Erythroblast (primary cell): ENCODE data around the gene DYNC2H1.

ENCODE experiments used
- GATA1 ChIP-seq: IDR thresholded peaks from 2 replicates; pipeline ENCODE4 v1.6.1; 2011; ENCODE audit warnings: low read depth, mild to moderate bottlenecking, control low read depth, low read length, moderate library complexity
- POLR2A ChIP-seq: IDR thresholded peaks from 2 replicates; pipeline ENCODE4 v1.6.1; 2011; ENCODE audit warnings: mild to moderate bottlenecking, low read length

DNA sequence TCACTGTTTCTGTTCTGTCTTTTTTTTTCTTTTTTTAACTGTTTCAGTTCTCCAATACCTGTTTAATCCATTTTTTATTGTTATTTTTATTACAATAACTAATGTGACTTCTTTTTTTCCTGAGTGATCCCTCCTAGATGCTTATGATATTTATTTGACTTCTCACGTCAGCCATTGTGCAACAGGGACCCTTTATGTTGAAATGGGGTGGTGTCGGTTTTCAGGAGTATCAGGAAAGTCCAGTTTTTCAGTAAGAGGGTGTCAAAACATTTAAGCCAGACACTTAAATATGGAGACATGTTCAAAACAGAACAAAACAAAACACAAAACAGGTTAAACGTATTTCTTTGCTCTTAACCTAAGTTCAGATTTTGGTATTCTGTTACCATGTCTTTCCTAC, 418.8 kb downstream of the DYNC2H1 start:
- TF ChIP-seq POLR2A (no peak), GATA1 (no peak)
